Liver (tissue), 9 donors: ENCODE data around the gene MAPRE2. TPM values are rescaled to one million over a fixed set of nuclear protein-coding genes. Genes with fewer than 3 reads are reported as not detected.

Experiments used
- DNase-seq: peaks from one replicate; pipeline ENCODE4 v3.0.0-alpha.2; 2017; ENCODE audit warnings: low spot score
- H3K27ac ChIP-seq, 2 donors: one replicate each; pipeline ENCODE4 v1.7.0; 2013; ENCODE audit warnings: inconsistent platforms in 2 of 2, low read length in 2 of 2, control low read depth in 1 of 2, low read depth in 1 of 2, mild to moderate bottlenecking in 1 of 2
- H3K27me3 ChIP-seq, 4 donors: one replicate each; pipeline versions ENCODE4 v1.6.1 to v1.7.0; 2013; ENCODE audit warnings: low read length in 3 of 4, inconsistent platforms in 1 of 4, mild to moderate bottlenecking in 1 of 4, moderate library complexity in 1 of 4; ENCODE audit not compliant: control insufficient read depth in 4 of 4, insufficient read depth in 4 of 4
- H3K36me3 ChIP-seq, 4 donors: one replicate each; pipeline versions ENCODE4 v1.6.1 to v1.7.0; 2013; ENCODE audit warnings: low read length in 3 of 4, mild to moderate bottlenecking in 3 of 4, low read depth in 1 of 4, moderate library complexity in 1 of 4; ENCODE audit not compliant: control insufficient read depth in 4 of 4, insufficient read depth in 3 of 4
- H3K4me1 ChIP-seq, 4 donors: one replicate each; pipeline versions ENCODE4 v1.6.1 to v1.7.0; 2013; ENCODE audit warnings: low read length in 3 of 4, mild to moderate bottlenecking in 3 of 4, moderate library complexity in 1 of 4; ENCODE audit not compliant: control insufficient read depth in 4 of 4, insufficient read depth in 4 of 4
- H3K4me3 ChIP-seq, 3 donors: one replicate each; pipeline versions ENCODE4 v1.6.1 to v1.7.0; 2013; ENCODE audit warnings: low read length in 3 of 3, control low read depth in 1 of 3, low read depth in 1 of 3, mild to moderate bottlenecking in 1 of 3
- H3K9ac ChIP-seq, 2 donors: one replicate each; pipeline ENCODE4 v1.7.0; 2013; ENCODE audit warnings: low read length in 2 of 2, mild to moderate bottlenecking in 2 of 2, moderate library complexity in 2 of 2, control low read depth in 1 of 2, low read depth in 1 of 2
- H3K9me3 ChIP-seq, 4 donors: one replicate each; pipeline versions ENCODE4 v1.6.1 to v1.7.0; 2013; ENCODE audit warnings: low read length in 3 of 4; ENCODE audit not compliant: control insufficient read depth in 4 of 4
- ATF3 ChIP-seq: IDR thresholded peaks from 2 replicates; pipeline ENCODE4 v1.6.1; 2016; ENCODE audit warnings: antibody characterized with exemption
- CTCF ChIP-seq: fragments of 150-350 bp; IDR thresholded peaks from 2 replicates; pipeline ENCODE4 v1.5.1; 2017; ENCODE audit warnings: improper control_type of control experiment, low read depth, low read length; ENCODE audit not compliant: missing input control
- EGR1 ChIP-seq, 2 donors: IDR thresholded peaks; 2 replicates each; pipeline ENCODE4 v1.6.1; 2016 to 2018; ENCODE audit warnings: antibody characterized with exemption in 2 of 2, low read depth in 2 of 2
- FOXA1 ChIP-seq: IDR thresholded peaks from 2 replicates; pipeline ENCODE4 v1.6.1; 2016; ENCODE audit warnings: antibody characterized with exemption
- FOXA2 ChIP-seq: IDR thresholded peaks from 2 replicates; pipeline ENCODE4 v1.6.1; 2016; ENCODE audit warnings: antibody characterized with exemption
- HNF4A ChIP-seq, 2 donors: conservative IDR thresholded peaks; 2 replicates each; pipeline ENCODE4 v1.6.1; 2016; ENCODE audit warnings: antibody characterized with exemption in 2 of 2, mild to moderate bottlenecking in 2 of 2
- HNF4G ChIP-seq: IDR thresholded peaks from 2 replicates; pipeline ENCODE4 v1.6.1; 2016; ENCODE audit warnings: antibody characterized with exemption
- JUND ChIP-seq, 2 donors: IDR thresholded peaks; 2 replicates each; pipeline ENCODE4 v1.6.1; 2016; ENCODE audit warnings: antibody characterized with exemption in 2 of 2
- MAX ChIP-seq: IDR thresholded peaks from 2 replicates; pipeline ENCODE4 v1.6.1; 2016; ENCODE audit warnings: antibody characterized with exemption
- NR2F2 ChIP-seq: IDR thresholded peaks from 2 replicates; pipeline ENCODE4 v1.6.1; 2016; ENCODE audit warnings: antibody characterized with exemption
- RAD21 ChIP-seq, 2 donors: IDR thresholded peaks; 2 replicates each; pipeline ENCODE4 v1.6.1; 2016; ENCODE audit warnings: antibody characterized with exemption in 2 of 2, mild to moderate bottlenecking in 2 of 2
- REST ChIP-seq: IDR thresholded peaks from 2 replicates; pipeline ENCODE4 v1.6.1; 2016; ENCODE audit warnings: antibody characterized with exemption, mild to moderate bottlenecking
- RXRA ChIP-seq, 2 donors: IDR thresholded peaks; 2 replicates each; pipeline ENCODE4 v1.6.1; 2017 to 2018; ENCODE audit warnings: antibody characterized with exemption in 2 of 2, mild to moderate bottlenecking in 1 of 2
- SP1 ChIP-seq: IDR thresholded peaks from 2 replicates; pipeline ENCODE4 v1.6.1; 2018; ENCODE audit warnings: antibody characterized with exemption, mild to moderate bottlenecking
- TAF1 ChIP-seq: conservative IDR thresholded peaks from 2 replicates; pipeline ENCODE4 v1.6.1; 2016; ENCODE audit warnings: antibody characterized with exemption, mild to moderate bottlenecking
- YY1 ChIP-seq: IDR thresholded peaks from 2 replicates; pipeline ENCODE4 v1.6.1; 2016; ENCODE audit warnings: antibody characterized with exemption, mild to moderate bottlenecking
- ZBTB33 ChIP-seq: IDR thresholded peaks from 2 replicates; pipeline ENCODE4 v1.6.1; 2016; ENCODE audit warnings: antibody characterized with exemption
- WGBS: extraction: QIAGEN DNeasy Blood & Tissue Kit; methylation state at CpG from one replicate; pipeline ENCODE4 v1.1.7; 2013; 5-methylcytosine and 5-hydroxymethylcytosine counted together
- polyA plus RNA-seq, 2 donors: library from polyadenylated mRNA; stranded (reverse) in 1 of 2; unstranded in 1 of 2; fragments of 200-250 nt in 1 of 2; fragments of >200 nt in 1 of 2; fragmentation: Nextera tagmentation in 1 of 2; extraction: Ambion mirVana in 1 of 2; gene quantifications; one replicate each; pipeline versions ENCODE4 v1.2.1 to v1.2.3, GENCODE V29; 2013 to 2015
- total RNA-seq, 2 donors: library from RNA; depleted of rRNA; stranded (reverse); fragments of >200 nt; gene quantifications; one replicate each; pipeline ENCODE4 v1.2.3, GENCODE V29; 2014
- donor health status: healthy.
- donor health status: healthy.
- donor health status: healthy.
- donor health status: healthy.
- donor health status: healthy.

Gene MAPRE2
- total and polyA plus RNA-seq, 4 donors = 7.9 to 12.8 (median 11.0) TPM

GRCh38 chr18:35139517-35139916, 98.3 kb downstream of the MAPRE2 start:
- Histone ChIP-seq H3K4me3 (no peak overlapping the region), H3K27ac (no peak overlapping the region), H3K9ac (no peak overlapping the region), H3K27me3 (no peaks in the 10 kb centered on the region), H3K4me1 (peaks cover 0 to 3% (median 0%) of the 10 kb centered on the region in 4 donors), H3K36me3 (peaks cover 0 to 36% (median 12%) of the 10 kb centered on the region in 4 donors), H3K9me3 (no peaks in the 10 kb centered on the region)
- over 99% methylated on average over 3 of the region's 3 CpGs for WGBS
- DNase-seq = no peak
- TF ChIP-seq JUND (IDR thresholded peaks at IDR 0.05) (no peak), MAX (no peak), ZBTB33 (no peak), NR2F2 (no peak), SP1 (no peak), RAD21 (IDR thresholded peaks at IDR 0.05) (no peak)

GRCh38 chr18:35141077-35141476, 99.9 kb downstream of the MAPRE2 start:
- Histone ChIP-seq H3K27me3 (no peaks in the 10 kb centered on the region), H3K4me3 (no peak overlapping the region), H3K36me3 (peaks cover 0 to 28% (median 8%) of the 10 kb centered on the region in 4 donors), H3K4me1 (peaks cover 0 to 3% (median 0%) of the 10 kb centered on the region in 4 donors), H3K9ac (no peak overlapping the region), H3K9me3 (no peaks in the 10 kb centered on the region), H3K27ac (no peak overlapping the region)
- TF ChIP-seq HNF4G (no peak), TAF1 (no peak), FOXA2 (no peak), EGR1 (IDR thresholded peaks at IDR 0.05; ENCODE audit: low read depth in 2 of 2) (no peak), RAD21 (IDR thresholded peaks at IDR 0.05) (no peak), CTCF (no peak), RXRA (IDR thresholded peaks at IDR 0.05) (no peak), ATF3 (no peak), REST (no peak), SP1 (no peak), YY1 (no peak), FOXA1 (no peak), ZBTB33 (no peak), NR2F2 (no peak), HNF4A (conservative IDR thresholded peaks at IDR 0.05) (no peak)
- DNase-seq = no peak
- WGBS = 96% methylated on average over 4 of the region's 4 CpGs
